Panc1 (cell line): ENCODE measurements around the gene ENOX1.

Experiments
- CTCF ChIP-seq: fragments of 450-650 bp; IDR thresholded peaks from 2 replicates; pipeline ENCODE4 v1.5.1; 2017; ENCODE audit warnings: mild to moderate bottlenecking
- POLR2AphosphoS5 ChIP-seq: IDR thresholded peaks from 2 replicates; pipeline ENCODE4 v1.6.1; 2012; ENCODE audit warnings: mild to moderate bottlenecking, low read depth, low read length, moderate library complexity
- SIN3A ChIP-seq: IDR thresholded peaks from 2 replicates; pipeline ENCODE4 v1.6.1; 2012; ENCODE audit warnings: low read depth, mild to moderate bottlenecking, low read length, moderate library complexity, borderline replicate concordance; ENCODE audit not compliant: insufficient read depth

GRCh38 chr13:43295825-43296564 is 490.8 kb downstream of the ENOX1 start:
- no peak for TF ChIP-seq CTCF
- no peak for TF ChIP-seq SIN3A
- TF ChIP-seq POLR2AphosphoS5, result no peak
